ENCODE measurements around the gene LRRC1.

LRRC1 gene

GRCh38 chr6:53929041-53929820 is 134.4 kb downstream of the LRRC1 start:
- peak; percentile 40 for DNase-seq

- DNase-seq: no peak
Measured at GRCh38 chr6:53929821-53930120, 135.0 kb downstream of the LRRC1 start.

GRCh38 chr6:53930330-53930729 is 135.5 kb downstream of the LRRC1 start:
- no peak for DNase-seq

GRCh38 chr6:53931086-53931485 is 136.3 kb downstream of the LRRC1 start:
- no peak for DNase-seq

- DNase-seq: no peak
Measured at GRCh38 chr6:53932516-53932915, 137.7 kb downstream of the LRRC1 start.

GRCh38 chr6:53934023-53934422 is 139.2 kb downstream of the LRRC1 start:
- no peak for DNase-seq

GRCh38 chr6:53937461-53937860 is 142.7 kb downstream of the LRRC1 start:
- DNase-seq: no peak

GRCh38 chr6:53938810-53939209 is 144.0 kb downstream of the LRRC1 start:
- no peak for DNase-seq

- DNase-seq: no peak
Measured at GRCh38 chr6:53939830-53940229, 145.0 kb downstream of the LRRC1 start.

GRCh38 chr6:53943395-53943794 is 148.6 kb downstream of the LRRC1 start:
- no peak for DNase-seq

GRCh38 chr6:53944091-53944490 is 149.3 kb downstream of the LRRC1 start:
- DNase-seq: no peak

GRCh38 chr6:53944543-53944942 is 149.7 kb downstream of the LRRC1 start:
- DNase-seq: no peak

- no peak for DNase-seq
Measured at GRCh38 chr6:53945765-53946407, 151.1 kb downstream of the LRRC1 start.

- DNase-seq: no peak
Measured at GRCh38 chr6:53947780-53948179, 153.0 kb downstream of the LRRC1 start.

GRCh38 chr6:53951383-53951782 is 156.6 kb downstream of the LRRC1 start:
- no peak for DNase-seq

GRCh38 chr6:53956068-53956711 is 161.4 kb downstream of the LRRC1 start:
- peak; percentile 96 for DNase-seq

- no peak for DNase-seq
Measured at GRCh38 chr6:53956804-53957203, 162.0 kb downstream of the LRRC1 start.

GRCh38 chr6:53959717-53960116 is 164.9 kb downstream of the LRRC1 start:
- DNase-seq: no peak

GRCh38 chr6:53960311-53960710 is 165.5 kb downstream of the LRRC1 start:
- DNase-seq: no peak

- DNase-seq: no peak
Measured at GRCh38 chr6:53961679-53962370, 167.0 kb downstream of the LRRC1 start.

GRCh38 chr6:53962646-53963045 is 167.8 kb downstream of the LRRC1 start:
- DNase-seq: no peak

- DNase-seq: no peak
Measured at GRCh38 chr6:53967415-53967814, 172.6 kb downstream of the LRRC1 start.

Data from NCI-H510A treated with DMSO at 0.1 percent for 48 hours (cell line).